ENCODE results near the gene DPEP2NB.
"Not testable (repeated sequence)": the region's sequence is repeated elsewhere in the genome, so short reads cannot be mapped to it uniquely, and the experiment has no call there.

Gene DPEP2NB

DNA sequence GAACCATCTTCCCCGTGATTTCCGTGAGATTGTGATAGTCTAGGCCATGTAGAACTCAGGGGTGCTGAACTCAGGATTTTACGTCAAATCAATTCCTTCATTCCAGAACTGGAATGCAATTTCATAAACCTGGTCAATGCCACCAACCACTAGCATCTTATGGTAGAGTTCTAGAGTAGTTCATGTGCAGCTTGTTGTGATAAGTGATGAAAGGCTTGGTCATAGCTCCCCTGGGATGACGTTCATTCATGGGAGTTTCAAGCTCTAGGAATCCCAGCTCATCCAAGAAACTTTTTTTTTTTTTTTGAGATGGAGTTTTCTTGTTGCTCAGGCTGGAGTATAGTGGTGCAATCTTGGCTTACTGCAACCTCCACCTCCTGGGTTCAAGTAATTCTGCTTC is 12.7 kb downstream of the DPEP2NB start:
- H3K4me3 Mint-ChIP-seq: no peak overlapping the region
- peaks cover 50% of the 10 kb centered on the region for H3K4me1 Mint-ChIP-seq
- H3K9me3 Mint-ChIP-seq: peaks cover 3% of the 10 kb centered on the region
- no peak for DNase-seq
- H3K27ac Mint-ChIP-seq: no peak overlapping the region
- H3K27me3 Mint-ChIP-seq: no peaks in the 10 kb centered on the region
- H3K36me3 Mint-ChIP-seq: peaks cover 11% of the 10 kb centered on the region
- CTCF ChIA-PET: interaction anchor here (0.7 to 2.2 kb wide), 6 partner anchors 9 to 187 kb away, joined by 3 to 9 read pairs (median 4); partner anchors contain the start of genes DDX28 and DUS2

- no peak for DNase-seq
- H3K4me1 Mint-ChIP-seq: peaks cover 52% of the 10 kb centered on the region
- H3K9me3 Mint-ChIP-seq: peaks cover 8% of the 10 kb centered on the region
- H3K27me3 Mint-ChIP-seq: no peaks in the 10 kb centered on the region
- CTCF ChIA-PET: no interaction called here
- H3K36me3 Mint-ChIP-seq: peaks cover 15% of the 10 kb centered on the region
- peak overlapping the region; percentile 61 for H3K4me3 Mint-ChIP-seq
- peak overlapping the region; percentile 89 for H3K27ac Mint-ChIP-seq
Observed at GRCh38 chr16:68000450-68000849, 15.3 kb downstream of the DPEP2NB start.

DNA sequence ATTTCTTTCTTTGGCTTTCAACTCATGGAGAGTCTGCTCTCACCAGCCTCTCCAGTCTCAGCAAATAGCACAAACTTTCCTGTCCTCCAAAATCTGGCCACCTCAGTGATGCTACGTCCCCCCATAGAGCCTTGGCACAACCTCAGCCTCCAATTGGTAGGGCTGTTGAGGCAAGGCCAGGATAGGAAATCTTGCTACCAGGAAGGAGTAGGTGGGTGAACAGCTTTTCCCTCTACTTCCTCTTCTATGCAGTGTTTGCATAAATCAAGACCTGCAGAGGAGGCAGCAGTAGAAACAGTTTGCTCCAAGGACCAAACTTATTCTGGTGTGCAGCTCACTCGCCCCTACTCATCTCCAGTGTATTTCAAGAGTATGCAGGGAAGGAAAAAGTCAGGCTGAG is 15.7 kb downstream of the DPEP2NB start:
- H3K9me3 Mint-ChIP-seq: peaks cover 8% of the 10 kb centered on the region
- H3K36me3 Mint-ChIP-seq: peaks cover 18% of the 10 kb centered on the region
- H3K4me3 Mint-ChIP-seq: peak overlapping the region; percentile 61
- peak overlapping the region; percentile 89 for H3K27ac Mint-ChIP-seq
- DNase-seq: no peak
- CTCF ChIA-PET: interaction anchor here (1.4 to 1.6 kb wide), 2 partner anchors 42 to 58 kb away, joined by 3 read pairs; no protein-coding TSS in a partner anchor
- no peaks in the 10 kb centered on the region for H3K27me3 Mint-ChIP-seq
- peaks cover 52% of the 10 kb centered on the region for H3K4me1 Mint-ChIP-seq

DNA sequence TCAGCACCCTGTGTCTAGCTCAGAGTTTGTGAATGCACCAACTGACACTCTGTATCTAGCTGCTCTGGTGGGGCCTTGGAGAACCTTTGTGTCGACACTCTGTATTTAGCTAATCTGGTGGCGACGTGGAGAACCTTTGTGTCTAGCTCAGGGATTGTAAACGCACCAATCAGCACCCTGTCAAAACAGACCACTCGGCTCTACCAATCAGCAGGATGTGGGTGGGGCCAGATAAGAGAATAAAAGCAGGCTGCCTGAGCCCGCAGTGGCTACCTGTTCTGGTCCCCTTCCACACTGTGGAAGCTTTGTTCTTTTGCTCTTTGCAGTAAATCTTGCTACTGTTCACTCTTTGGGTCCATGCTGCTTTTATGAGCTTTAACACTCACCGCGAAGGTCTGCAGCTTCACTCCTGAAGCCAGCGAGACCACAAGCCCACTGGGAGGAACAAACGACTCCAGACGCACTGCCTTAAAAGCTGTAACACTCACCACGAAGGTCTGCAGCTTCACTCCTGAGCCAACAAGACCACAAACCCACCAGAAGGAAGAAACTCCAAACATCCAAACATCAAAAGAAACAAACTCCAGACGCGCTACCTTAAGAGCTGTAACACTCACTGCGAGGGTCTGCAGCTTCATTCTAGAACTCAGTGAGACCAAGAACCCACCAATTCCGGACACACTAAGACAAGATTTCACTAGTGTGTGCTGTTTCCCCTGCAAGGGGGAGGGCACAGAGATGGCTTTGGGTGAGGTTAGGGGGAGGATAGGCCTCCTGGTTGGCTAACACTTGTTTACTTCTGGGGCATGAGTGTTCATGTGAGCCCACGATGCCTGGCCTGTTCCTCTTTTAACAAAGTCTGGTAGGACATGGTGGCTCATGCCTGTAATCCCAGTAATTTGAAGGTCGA is 16.7 kb downstream of the DPEP2NB start, which contains the start of gene DPEP2:
DPEP2 (minus strand) TSS at position 706 of the 910 bp plus-strand sequence. CDS start 6,272 bp downstream, outside the sequence.
- peaks cover 53% of the 10 kb centered on the region for H3K4me1 Mint-ChIP-seq
- H3K27ac Mint-ChIP-seq: peak within 1 kb of the TSS; percentile 89
- not testable (repeated sequence) for H3K27me3 Mint-ChIP-seq, H3K9me3 Mint-ChIP-seq
- CTCF ChIA-PET: interaction anchor here (1.3 to 1.7 kb wide), 6 partner anchors 10 to 57 kb away, joined by 3 to 8 read pairs (median 4); partner anchors contain the start of genes DDX28 and DUS2
- H3K36me3 Mint-ChIP-seq: peaks cover 19% of the 10 kb centered on the region
- H3K4me3 Mint-ChIP-seq: peak within 1 kb of the TSS; percentile 61
- peak; percentile 73 for DNase-seq

GRCh38 chr16:67998231-67998778 is 17.4 kb downstream of the DPEP2NB start:
- not testable (repeated sequence) for H3K27me3 Mint-ChIP-seq, H3K4me3 Mint-ChIP-seq, H3K9me3 Mint-ChIP-seq, DNase-seq
- peaks cover 19% of the 10 kb centered on the region for H3K36me3 Mint-ChIP-seq
- H3K4me1 Mint-ChIP-seq: peaks cover 61% of the 10 kb centered on the region
- peak overlapping the region; percentile 89 for H3K27ac Mint-ChIP-seq
- CTCF ChIA-PET: interaction anchor here (1.3 to 1.7 kb wide), 5 partner anchors 9 to 56 kb away, joined by 3 to 8 read pairs (median 5); partner anchors contain the start of genes DDX28 and DUS2

GRCh38 chr16:67996666-67997065 is 19.0 kb downstream of the DPEP2NB start:
- Mint-ChIP-seq H3K27ac (peak overlapping the region; percentile 45), H3K4me1 (peaks cover 69% of the 10 kb centered on the region), H3K27me3 (no peaks in the 10 kb centered on the region), H3K9me3 (peaks cover 8% of the 10 kb centered on the region), H3K4me3 (no peak overlapping the region), H3K36me3 (peaks cover 19% of the 10 kb centered on the region)
- no peak for DNase-seq
- CTCF ChIA-PET: interaction anchor here (1.0 kb wide), 1 partner anchor 18 kb away, joined by 3 read pairs; no protein-coding TSS in a partner anchor

- Mint-ChIP-seq H3K4me1 (peaks cover 59% of the 10 kb centered on the region), H3K27ac (peak overlapping the region; percentile 83), H3K4me3 (no peak overlapping the region), H3K27me3 (no peaks in the 10 kb centered on the region), H3K36me3 (peaks cover 18% of the 10 kb centered on the region), H3K9me3 (peaks cover 8% of the 10 kb centered on the region)
- no peak for DNase-seq
- CTCF ChIA-PET: interaction anchor here (0.6 to 8.2 kb wide), 5 partner anchors 11 to 112 kb away, joined by 3 to 61 read pairs (median 5); no protein-coding TSS in a partner anchor
Observed at GRCh38 chr16:67995423-67995822, 20.3 kb downstream of the DPEP2NB start.

GRCh38 chr16:67994040-67994408 is 21.7 kb downstream of the DPEP2NB start:
- H3K27me3 Mint-ChIP-seq, H3K9me3 Mint-ChIP-seq: not testable (repeated sequence)
- DNase-seq: peak; percentile 37
- Mint-ChIP-seq H3K4me3 (peak overlapping the region; percentile 78), H3K36me3 (peaks cover 14% of the 10 kb centered on the region), H3K27ac (peak overlapping the region; percentile 96), H3K4me1 (peaks cover 45% of the 10 kb centered on the region)
- CTCF ChIA-PET: interaction anchor here (0.6 to 8.2 kb wide), 11 partner anchors 9 to 76 kb away, joined by 3 to 61 read pairs (median 3); no protein-coding TSS in a partner anchor

- CTCF ChIA-PET: interaction anchor here (0.6 to 8.2 kb wide), 11 partner anchors 9 to 77 kb away, joined by 3 to 61 read pairs (median 3); no protein-coding TSS in a partner anchor
- peak; percentile 88 for DNase-seq
- H3K36me3 Mint-ChIP-seq: peaks cover 9% of the 10 kb centered on the region
- H3K4me1 Mint-ChIP-seq: peaks cover 41% of the 10 kb centered on the region
- peak overlapping the region; percentile 96 for H3K27ac Mint-ChIP-seq
- peaks cover 5% of the 10 kb centered on the region for H3K9me3 Mint-ChIP-seq
- H3K4me3 Mint-ChIP-seq: peak overlapping the region; percentile 78
- H3K27me3 Mint-ChIP-seq: no peaks in the 10 kb centered on the region
Observed at GRCh38 chr16:67993207-67994039, 22.3 kb downstream of the DPEP2NB start.

GRCh38 chr16:67992661-67993206 is 23.0 kb downstream of the DPEP2NB start:
- CTCF ChIA-PET: interaction anchor here (0.6 to 8.2 kb wide), 4 partner anchors 13 to 472 kb away, joined by 3 to 61 read pairs (median 3); no protein-coding TSS in a partner anchor
- no peak overlapping the region for H3K4me3 Mint-ChIP-seq

DNA sequence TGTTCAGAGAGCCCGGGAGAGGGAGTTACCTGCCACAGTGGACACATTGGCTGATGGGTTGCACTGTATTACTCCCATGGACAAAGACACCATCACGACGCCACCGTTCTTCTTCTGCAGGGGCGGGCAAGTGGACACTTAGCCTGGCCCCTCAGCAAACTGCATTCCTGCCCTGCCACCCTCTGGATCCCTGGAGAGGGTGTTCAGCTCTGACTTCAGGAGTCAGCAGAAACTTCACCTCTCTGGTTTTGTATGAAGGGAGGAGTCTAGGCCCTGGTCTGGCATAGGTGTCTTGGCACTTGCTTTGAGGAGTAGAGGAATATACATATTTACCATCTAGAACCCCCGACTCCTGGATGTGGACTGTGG is 25.7 kb downstream of the DPEP2NB start:
- no peak overlapping the region for H3K27ac Mint-ChIP-seq
- CTCF ChIA-PET: interaction anchor here (0.7 to 8.2 kb wide), 5 partner anchors 9 to 89 kb away, joined by 3 to 61 read pairs (median 3); partner anchors contain the start of gene DPEP2
- no peak for DNase-seq
- peaks cover 24% of the 10 kb centered on the region for H3K4me1 Mint-ChIP-seq
- H3K9me3 Mint-ChIP-seq: no peaks in the 10 kb centered on the region
- no peak overlapping the region for H3K4me3 Mint-ChIP-seq
- peaks cover 2% of the 10 kb centered on the region for H3K36me3 Mint-ChIP-seq
- H3K27me3 Mint-ChIP-seq: no peaks in the 10 kb centered on the region

More at GRCh38 chr16:67992661-67993206, 23.0 kb downstream of the DPEP2NB start:
- Mint-ChIP-seq H3K27me3 (no peaks in the 10 kb centered on the region), H3K27ac (peak overlapping the region; percentile 42), H3K9me3 (peaks cover 3% of the 10 kb centered on the region), H3K36me3 (peaks cover 9% of the 10 kb centered on the region), H3K4me1 (peaks cover 41% of the 10 kb centered on the region)
- no peak for DNase-seq

DNA sequence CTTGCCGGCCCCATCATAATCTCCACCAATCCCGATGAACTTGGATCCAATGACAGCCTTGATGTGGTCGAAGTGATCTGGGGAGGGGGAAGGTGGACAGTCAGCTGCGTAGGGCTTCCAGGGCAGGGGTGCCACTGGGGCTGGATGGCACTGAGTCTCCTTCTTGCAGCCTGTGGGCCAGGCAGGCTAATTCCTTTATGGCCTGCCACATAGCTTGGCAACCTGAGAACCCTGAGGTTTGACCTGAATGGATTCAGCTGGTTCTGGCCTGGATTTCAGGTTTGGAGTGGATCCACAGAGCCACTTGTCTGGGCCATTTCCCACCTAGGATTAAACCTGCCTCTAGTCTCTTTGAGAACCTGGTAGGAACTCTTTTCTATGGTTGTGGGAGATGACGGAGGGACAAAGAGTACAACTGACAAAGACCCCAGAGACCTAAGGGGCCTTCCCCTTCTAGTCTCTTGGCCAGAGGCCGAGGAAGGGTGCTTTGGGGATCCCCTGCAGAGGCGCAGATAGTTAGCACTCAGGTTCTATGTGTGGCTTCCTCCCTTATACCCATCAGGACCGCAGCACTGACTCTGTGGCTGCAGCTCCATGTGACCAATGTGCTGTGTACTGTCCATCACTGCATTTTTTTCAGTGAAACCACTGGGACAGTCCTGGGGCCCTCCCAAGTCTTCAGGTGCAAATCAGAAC is 26.2 kb downstream of the DPEP2NB start:
- H3K36me3 Mint-ChIP-seq: no peaks in the 10 kb centered on the region
- no peak overlapping the region for H3K27ac Mint-ChIP-seq
- H3K9me3 Mint-ChIP-seq: no peaks in the 10 kb centered on the region
- no peaks in the 10 kb centered on the region for H3K27me3 Mint-ChIP-seq
- peaks cover 25% of the 10 kb centered on the region for H3K4me1 Mint-ChIP-seq
- DNase-seq: no peak
- no peak overlapping the region for H3K4me3 Mint-ChIP-seq
- CTCF ChIA-PET: interaction anchor here (0.7 to 8.2 kb wide), 6 partner anchors 8 to 90 kb away, joined by 3 to 61 read pairs (median 4); partner anchors contain the start of gene DPEP2

All from activated naive CD4-positive, alpha-beta T cell treated with anti-CD3 and anti-CD28 coated beads, Interleukin-2, amount 10 ng/mL, durations not matched to agents 7 days and 5 days (primary cell).